IMR-90 (cell line): ENCODE data around the gene COG2. TPM values are rescaled to one million over a fixed set of nuclear protein-coding genes. Genes with fewer than 3 reads are reported as not detected.

Experiments
- ATAC-seq: fragments of 200-7000 bp; cut with Tn5 transposase; 2 replicates; pipeline ENCODE4 v1.9.1; 2020; ENCODE audit warnings: low read depth, mild to moderate bottlenecking, moderate library complexity
- BruUV-seq: library from RNA; stranded (reverse); fragments of 400-500 nt; replicated peaks from 2 replicates; lab custom pipeline; 2021; lab: Mats Ljungman, UMichigan
- CTCF ChIA-PET: fragments of 300-600 bp; formaldehyde crosslinking; extraction: SDS; loops from one replicate; lab custom pipeline; 2021; ENCODE audit warnings: antibody characterized with exemption; lab: Yijun Ruan, JAX
- POLR2A ChIA-PET: fragments of 300-600 bp; sonication (Branson Sonifier 250); formaldehyde crosslinking; loops from one replicate; lab custom pipeline; 2022; ENCODE audit warnings: antibody characterized with exemption; ENCODE audit not compliant: unreplicated experiment; lab: Charles Lee
- DNase-seq: peaks from one replicate; pipeline ENCODE4 v3.0.0; 2013
- H2AFZ ChIP-seq: replicated peaks from 2 replicates; pipeline ENCODE3; 2013; ENCODE audit warnings: low read length, mild to moderate bottlenecking; ENCODE audit not compliant: poor library complexity
- H2AK5ac ChIP-seq: 2 replicates; pipeline ENCODE4 v1.6.1; 2013; ENCODE audit warnings: low read depth, low read length, inconsistent platforms
- H2AK9ac ChIP-seq: replicated peaks from 2 replicates; pipeline ENCODE3; 2013; ENCODE audit warnings: mild to moderate bottlenecking, low read depth, low read length, moderate library complexity; ENCODE audit not compliant: poor library complexity
- H2BK120ac ChIP-seq: 2 replicates; pipeline ENCODE4 v1.6.1; 2013; ENCODE audit warnings: low read depth, low read length, inconsistent platforms
- H2BK15ac ChIP-seq: 3 replicates; pipeline ENCODE4 v1.6.1; 2013; ENCODE audit warnings: low read depth, low read length, inconsistent platforms
- H2BK20ac ChIP-seq: 2 replicates; pipeline ENCODE4 v1.6.1; 2013; ENCODE audit warnings: low read depth, mild to moderate bottlenecking, inconsistent platforms, low read length, moderate library complexity
- H2BK5ac ChIP-seq: 2 replicates; pipeline ENCODE4 v1.6.1; 2013; ENCODE audit warnings: mild to moderate bottlenecking, low read depth, low read length, inconsistent platforms; ENCODE audit not compliant: poor library complexity, severe bottlenecking
- H3K14ac ChIP-seq: replicated peaks from 2 replicates; pipeline ENCODE4 v1.6.1; 2013; ENCODE audit warnings: low read depth, low read length, inconsistent platforms
- H3K18ac ChIP-seq: 2 replicates; pipeline ENCODE4 v1.6.1; 2013; ENCODE audit warnings: low read depth, low read length, control low read depth
- H3K23ac ChIP-seq: 2 replicates; pipeline ENCODE4 v1.6.1; 2013; ENCODE audit warnings: low read depth, low read length, inconsistent platforms
- H3K27ac ChIP-seq: 2 replicates; pipeline ENCODE4 v1.5.1; 2013; ENCODE audit warnings: mild to moderate bottlenecking, control low read depth, low read length; ENCODE audit not compliant: insufficient read depth
- H3K27me3 ChIP-seq: 2 replicates; pipeline ENCODE4 v1.6.1; 2013; ENCODE audit warnings: low read length; ENCODE audit not compliant: control insufficient read depth, insufficient read depth
- H3K36me3 ChIP-seq: 2 replicates; pipeline ENCODE4 v1.6.1; 2013; ENCODE audit warnings: low read length, mixed read lengths; ENCODE audit not compliant: control insufficient read depth, insufficient read depth
- H3K4ac ChIP-seq: 2 replicates; pipeline ENCODE4 v1.6.1; 2013; ENCODE audit warnings: low read depth, low read length, inconsistent platforms
- H3K4me1 ChIP-seq: 2 replicates; pipeline ENCODE4 v1.6.1; 2013; ENCODE audit warnings: low read length, mixed read lengths; ENCODE audit not compliant: control insufficient read depth, insufficient read depth
- H3K4me2 ChIP-seq: 2 replicates; pipeline ENCODE4 v1.6.1; 2013; ENCODE audit warnings: low read depth, mild to moderate bottlenecking, control low read depth, low read length, moderate library complexity
- H3K4me3 ChIP-seq: 2 replicates; pipeline ENCODE4 v1.5.1; 2013; ENCODE audit warnings: low read depth, mild to moderate bottlenecking, control low read depth, low read length, moderate library complexity; ENCODE audit not compliant: insufficient read depth
- H3K56ac ChIP-seq: 2 replicates; pipeline ENCODE4 v1.6.1; 2013; ENCODE audit warnings: low read length, inconsistent platforms; ENCODE audit not compliant: insufficient read depth; ENCODE audit errors: extremely low read depth
- H3K79me1 ChIP-seq, 2 experiments: 2 replicates each; pipeline ENCODE4 v1.6.1; 2013; ENCODE audit warnings: low read length in 2 of 2, inconsistent platforms in 1 of 2, low read depth in 1 of 2
- H3K9ac ChIP-seq: 2 replicates; pipeline ENCODE4 v1.6.1; 2013; ENCODE audit warnings: low read depth, low read length, control low read depth
- H3K9me1 ChIP-seq: 2 replicates; pipeline ENCODE4 v1.6.1; 2013; ENCODE audit warnings: low read length, inconsistent platforms; ENCODE audit not compliant: insufficient read depth
- H3K9me3 ChIP-seq: 2 replicates; pipeline ENCODE4 v1.6.1; 2013; ENCODE audit warnings: low read length; ENCODE audit not compliant: control insufficient read depth, insufficient read depth
- H4K20me1 ChIP-seq: 2 replicates; pipeline ENCODE4 v1.6.1; 2013; ENCODE audit warnings: low read length, inconsistent platforms; ENCODE audit not compliant: insufficient read depth
- H4K5ac ChIP-seq: 2 replicates; pipeline ENCODE4 v1.6.1; 2013; ENCODE audit warnings: mild to moderate bottlenecking, low read depth, low read length, control low read depth
- H4K8ac ChIP-seq, 2 experiments: 2 replicates each; pipeline ENCODE4 v1.6.1; 2013; ENCODE audit warnings: low read depth in 2 of 2, low read length in 2 of 2, control low read depth in 1 of 2, inconsistent platforms in 1 of 2
- H4K91ac ChIP-seq: 2 replicates; pipeline ENCODE4 v1.6.1; 2013; ENCODE audit warnings: low read depth, low read length, inconsistent platforms; ENCODE audit not compliant: insufficient read depth
- CEBPB ChIP-seq: IDR thresholded peaks from 2 replicates; pipeline ENCODE4 v1.6.1; 2012; ENCODE audit warnings: low read depth, low read length, improper control_type of control experiment
- POLR2A ChIP-seq: IDR thresholded peaks from 2 replicates; pipeline ENCODE4 v1.6.1; 2012; ENCODE audit warnings: mild to moderate bottlenecking, low read depth, low read length
- WGBS, 2 experiments: methylation state at CpG; one replicate each; pipeline versions ENCODE4 v1.1.5 to v1.1.7; 2013; ENCODE audit warnings: missing lambda C conversion rate in 2 of 2; ENCODE audit not compliant: insufficient read length in 1 of 2; ENCODE audit errors: extremely low coverage in 2 of 2; 5-methylcytosine and 5-hydroxymethylcytosine counted together
- dilution Hi-C: fragments of 300-500 bp; cut with HindIII; formaldehyde crosslinking; loops from one replicate; pipeline ENCODE4 v1.14.3; 2018; ENCODE audit warnings: low sequenced_read_pairs; ENCODE audit not compliant: unreplicated experiment
- in situ Hi-C: fragments of 300-500 bp; cut with MboI; formaldehyde crosslinking; loops from 3 replicates; pipeline ENCODE4 v1.14.3; 2019; ENCODE audit warnings: low sequenced_read_pairs, inconsistent platforms, mixed read lengths
- intact Hi-C: fragments of 100-400 bp; cut with micrococcal nuclease; formaldehyde crosslinking; loops from 2 replicates; pipeline ENCODE4 v1.10.0; 2022
- polyA plus RNA-seq, 3 experiments: library from polyadenylated mRNA; depleted of rRNA; stranded (reverse); fragments of >200 nt; gene quantifications; 2 replicates each; pipeline ENCODE4 v1.2.3, GENCODE V29; 2012; ENCODE audit warnings: low replicate concordance in 1 of 3
- total RNA-seq: library from RNA; depleted of rRNA; stranded (reverse); fragments of >200 nt; gene quantifications from 2 replicates; pipeline ENCODE4 v1.2.3, GENCODE V29; 2012

Gene COG2
- total and polyA plus RNA-seq, 2 of the 4 experiments (the other 2 are of a cell fraction): 9.1 to 16.7 TPM

- H3K4me1 ChIP-seq: peaks cover 10% of the 10 kb centered on the region
- H3K56ac ChIP-seq: no peak overlapping the region
- H3K9me3 ChIP-seq: no peaks in the 10 kb centered on the region
- no peak for DNase-seq
- no peak overlapping the region for H3K14ac ChIP-seq
- dilution Hi-C loops: no loop called here
- POLR2A ChIA-PET: no interaction called here
- no peak overlapping the region for H3K4ac ChIP-seq
- H2AFZ ChIP-seq: no peak overlapping the region
- peaks cover 8% of the 10 kb centered on the region; the same call in 1 of the 2 replicates for H3K9me1 ChIP-seq
- H3K18ac ChIP-seq: no peak overlapping the region
- CTCF ChIA-PET: no interaction called here
- no peak overlapping the region for H3K23ac ChIP-seq
- peaks cover 4% of the 10 kb centered on the region in 2 experiments; a peak in 1 of 4 replicates for H3K79me1 ChIP-seq
- H4K8ac ChIP-seq: no peak overlapping the region
- H2BK20ac ChIP-seq: no peak overlapping the region
- no peak overlapping the region for H2BK120ac ChIP-seq
- H2AK9ac ChIP-seq: no peak overlapping the region
- no peak overlapping the region for H2BK15ac ChIP-seq
- no peak overlapping the region for H4K91ac ChIP-seq
- no peak overlapping the region for H3K4me3 ChIP-seq
- intact Hi-C loops: no loop called here
- H3K27me3 ChIP-seq: no peaks in the 10 kb centered on the region
- in situ Hi-C loops: no loop called here
- H2AK5ac ChIP-seq: no peak overlapping the region
- BruUV-seq: no TSS peak
- WGBS, 2 experiments: no CpG with 5 or more reads among the region's 2 CpGs
- H3K4me2 ChIP-seq: no peak overlapping the region
- H3K9ac ChIP-seq: no peak overlapping the region
- TF ChIP-seq POLR2A (no peak), CEBPB (peak; percentile 61; the same call in 1 of the 2 replicates)
- no peak overlapping the region for H4K5ac ChIP-seq
- no peak overlapping the region for H2BK5ac ChIP-seq
- peaks cover 13% of the 10 kb centered on the region for H3K36me3 ChIP-seq
- 0 out of 2 replicates have a peak, but pooled peaks cover 3% of the 10 kb centered on the region for H4K20me1 ChIP-seq
- H3K27ac ChIP-seq: no peak overlapping the region
- ATAC-seq: no peak
These were observed 37.5 kb downstream of the COG2 start for GRCh38 chr1:230679825-230680224.
